H9 (cell line): ENCODE data around the gene DDX49. TPM values are rescaled to one million over a fixed set of nuclear protein-coding genes. Genes with fewer than 3 reads are reported as not detected.

ENCODE experiments used
- DNase-seq: peaks from one replicate; pipeline ENCODE4 v3.0.0-alpha.2; 2017
- H2AFZ ChIP-seq: one replicate; pipeline ENCODE4 v1.6.1; 2013; ENCODE audit warnings: mild to moderate bottlenecking, low read length, control low read depth, moderate library complexity
- H2AK5ac ChIP-seq: 2 replicates; pipeline ENCODE4 v1.6.1; 2013; ENCODE audit warnings: low read length, control low read depth, mixed read lengths; ENCODE audit not compliant: insufficient read length
- H2BK120ac ChIP-seq: one replicate; pipeline ENCODE4 v1.6.1; 2013; ENCODE audit warnings: low read depth, mild to moderate bottlenecking, low read length, control low read depth, inconsistent platforms; ENCODE audit not compliant: poor library complexity, severe bottlenecking
- H2BK12ac ChIP-seq: 2 replicates; pipeline ENCODE4 v1.6.1; 2013; ENCODE audit warnings: low read length, control low read depth, mixed read lengths, low read depth; ENCODE audit not compliant: insufficient read length
- H2BK15ac ChIP-seq: 2 replicates; pipeline ENCODE4 v1.6.1; 2013; ENCODE audit warnings: low read depth, low read length, control low read depth
- H2BK20ac ChIP-seq: one replicate; pipeline ENCODE4 v1.6.1; 2013; ENCODE audit warnings: low read depth, mild to moderate bottlenecking, low read length, control low read depth, inconsistent platforms; ENCODE audit not compliant: poor library complexity, severe bottlenecking
- H2BK5ac ChIP-seq: 2 replicates; pipeline ENCODE4 v1.6.1; 2013; ENCODE audit warnings: low read length, control low read depth, mixed read lengths; ENCODE audit not compliant: insufficient read length
- H3K14ac ChIP-seq: 2 replicates; pipeline ENCODE4 v1.6.1; 2013; ENCODE audit warnings: low read length, control low read depth; ENCODE audit not compliant: insufficient read depth
- H3K18ac ChIP-seq: 2 replicates; pipeline ENCODE4 v1.6.1; 2013; ENCODE audit warnings: low read depth, mild to moderate bottlenecking, mixed read lengths, low read length, control low read depth; ENCODE audit not compliant: insufficient read length
- H3K23ac ChIP-seq: 2 replicates; pipeline ENCODE4 v1.6.1; 2013; ENCODE audit warnings: low read length, control low read depth, mixed read lengths, low read depth; ENCODE audit not compliant: insufficient read length
- H3K23me2 ChIP-seq: 2 replicates; pipeline ENCODE4 v1.6.1; 2013; ENCODE audit warnings: low read depth, mild to moderate bottlenecking, mixed read lengths, low read length, control low read depth; ENCODE audit not compliant: insufficient read length, poor library complexity, severe bottlenecking
- H3K27ac ChIP-seq: 2 replicates; pipeline ENCODE4 v1.5.1; 2013; ENCODE audit warnings: low read length, control low read depth, mixed read lengths, low read depth; ENCODE audit not compliant: insufficient read length
- H3K27me3 ChIP-seq: 2 replicates; pipeline ENCODE4 v1.6.1; 2013; ENCODE audit warnings: low read length, control low read depth, inconsistent platforms; ENCODE audit not compliant: insufficient read depth
- H3K4ac ChIP-seq: 2 replicates; pipeline ENCODE4 v1.6.1; 2013; ENCODE audit warnings: low read depth, mild to moderate bottlenecking, control low read depth, inconsistent platforms, low read length, moderate library complexity
- H3K4me1 ChIP-seq: 2 replicates; pipeline ENCODE4 v1.6.1; 2013; ENCODE audit warnings: low read length, control low read depth, inconsistent platforms; ENCODE audit not compliant: insufficient read depth
- H3K4me2 ChIP-seq: 2 replicates; pipeline ENCODE4 v1.6.1; 2013; ENCODE audit warnings: low read length, control low read depth, mixed read lengths; ENCODE audit not compliant: insufficient read length, insufficient read depth
- H3K56ac ChIP-seq: 2 replicates; pipeline ENCODE4 v1.6.1; 2013; ENCODE audit warnings: low read depth, mild to moderate bottlenecking, mixed read lengths, low read length, control low read depth; ENCODE audit not compliant: insufficient read length
- H3K79me1 ChIP-seq: 2 replicates; pipeline ENCODE4 v1.6.1; 2013; ENCODE audit warnings: low read depth, mild to moderate bottlenecking, moderate library complexity, low read length, control low read depth, inconsistent platforms; ENCODE audit not compliant: insufficient read depth, poor library complexity, severe bottlenecking
- H3K79me2 ChIP-seq: 2 replicates; pipeline ENCODE4 v1.6.1; 2013; ENCODE audit warnings: low read length, control low read depth, inconsistent platforms; ENCODE audit not compliant: insufficient read depth
- H3K9ac ChIP-seq: 2 replicates; pipeline ENCODE4 v1.6.1; 2013; ENCODE audit warnings: low read length, control low read depth, mixed read lengths; ENCODE audit not compliant: insufficient read length; ENCODE audit errors: extremely low read depth
- H3K9me3 ChIP-seq: one replicate; pipeline ENCODE4 v1.6.1; 2013; ENCODE audit warnings: low read depth, low read length, inconsistent platforms; ENCODE audit not compliant: control insufficient read depth
- H3T11ph ChIP-seq: one replicate; pipeline ENCODE4 v1.6.1; 2013; ENCODE audit warnings: mild to moderate bottlenecking, low read length, control low read depth, inconsistent platforms
- H4K20me1 ChIP-seq: one replicate; pipeline ENCODE4 v1.6.1; 2013; ENCODE audit not compliant: control insufficient read depth, insufficient read length, insufficient read depth
- H4K5ac ChIP-seq: 2 replicates; pipeline ENCODE4 v1.6.1; 2013; ENCODE audit warnings: low read depth, mild to moderate bottlenecking, mixed read lengths, low read length, control low read depth; ENCODE audit not compliant: insufficient read length
- H4K8ac ChIP-seq: replicated peaks from 2 replicates; pipeline ENCODE4 v1.6.1; 2013; ENCODE audit warnings: low read length, control low read depth, mixed read lengths, low read depth; ENCODE audit not compliant: insufficient read length
- H4K91ac ChIP-seq: 2 replicates; pipeline ENCODE4 v1.6.1; 2013; ENCODE audit warnings: low read depth, mild to moderate bottlenecking, moderate library complexity, mixed read lengths, low read length, control low read depth; ENCODE audit not compliant: insufficient read length
- H3K27ac Mint-ChIP-seq, 3 experiments: 2 replicates in 2 of 3; 3 replicates in 1 of 3; pipeline ENCODE4 v1.8.0; 2020 to 2021; ENCODE audit warnings: mixed read lengths in 3 of 3, mild to moderate bottlenecking in 1 of 3, moderate library complexity in 1 of 3
- H3K27me3 Mint-ChIP-seq: 2 replicates; pipeline ENCODE4 v1.8.0; 2021; ENCODE audit warnings: low read depth, mild to moderate bottlenecking, moderate library complexity, mixed read lengths
- H3K36me3 Mint-ChIP-seq, 3 experiments: 2 replicates in 2 of 3; 3 replicates in 1 of 3; pipeline ENCODE4 v1.8.0; 2020 to 2021; ENCODE audit warnings: low read depth in 3 of 3, mixed read lengths in 3 of 3; ENCODE audit not compliant: insufficient read depth in 1 of 3
- H3K4me1 Mint-ChIP-seq, 2 experiments: 2 replicates each; pipeline ENCODE4 v1.8.0; 2020; ENCODE audit warnings: mixed read lengths in 2 of 2
- H3K4me3 Mint-ChIP-seq, 2 experiments: 2 replicates in 1 of 2; 3 replicates in 1 of 2; pipeline ENCODE4 v1.8.0; 2020 to 2021; ENCODE audit warnings: mild to moderate bottlenecking in 2 of 2, mixed read lengths in 2 of 2, moderate library complexity in 1 of 2
- H3K9me3 Mint-ChIP-seq, 2 experiments: 2 replicates in 1 of 2; 3 replicates in 1 of 2; pipeline ENCODE4 v1.8.0; 2020; ENCODE audit warnings: mild to moderate bottlenecking in 2 of 2, mixed read lengths in 2 of 2, moderate library complexity in 1 of 2
- CTCF ChIP-seq: fragments of 200-600 bp; sonication (generic); conservative IDR thresholded peaks from 3 replicates; pipeline ENCODE4 v1.8.0; 2021; ENCODE audit warnings: antibody characterized with exemption, mild to moderate bottlenecking
- WGBS: extraction: QIAGEN DNeasy Blood & Tissue Kit; methylation state at CpG from one replicate; pipeline ENCODE4 v1.1.7; 2013; ENCODE audit warnings: missing lambda C conversion rate, low lambda C conversion rate, mixed read lengths; ENCODE audit not compliant: insufficient read length; ENCODE audit errors: extremely low coverage; 5-methylcytosine and 5-hydroxymethylcytosine counted together
- total RNA-seq: library from RNA; stranded (reverse); gene quantifications from 2 replicates; pipeline ENCODE4 v1.2.1, GENCODE V29; 2021

DDX49 gene
- total RNA-seq, 1 experiment from 2014 or later, result 52.3 TPM

DNA sequence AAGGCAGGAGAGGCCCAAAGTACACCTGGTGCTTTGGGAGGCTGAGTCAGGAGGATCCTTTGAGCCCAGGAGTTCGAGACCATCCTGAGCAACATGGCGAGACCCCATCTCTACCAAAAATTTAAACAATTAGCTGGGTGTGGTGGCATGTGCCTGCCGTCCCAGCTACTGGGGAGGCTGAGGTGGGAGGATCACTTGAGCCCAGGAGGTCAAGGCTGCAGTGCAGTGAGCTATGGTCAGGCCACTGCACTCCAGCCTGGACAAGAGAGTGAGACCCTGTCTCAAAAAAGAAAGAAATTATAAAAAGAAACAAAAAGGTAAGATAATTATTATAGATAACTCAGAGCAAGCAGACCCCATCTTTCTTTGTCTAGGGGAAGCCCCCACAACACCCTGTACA is 19.6 kb downstream of the DDX49 start:
- Histone ChIP-seq H2AFZ (no peak overlapping the region), H3K79me1 (no peaks in the 10 kb centered on the region), H4K5ac (no peak overlapping the region), H4K8ac (no peak overlapping the region), H3K56ac (no peak overlapping the region), H2BK5ac (no peak overlapping the region), H3K9ac (no peak overlapping the region), H3K27ac (no peak overlapping the region), H2AK5ac (no peak overlapping the region), H3K9me3 (no peaks in the 10 kb centered on the region), H2BK120ac (no peak overlapping the region), H2BK15ac (no peak overlapping the region), H3K18ac (no peak overlapping the region), H3K4ac (no peak overlapping the region), H2BK12ac (no peak overlapping the region), H2BK20ac (no peak overlapping the region), H3K14ac (no peak overlapping the region), H3K4me1 (no peaks in the 10 kb centered on the region), H3K23me2 (peaks cover 7% of the 10 kb centered on the region), H4K20me1 (no peaks in the 10 kb centered on the region), H3T11ph (no peak overlapping the region), H4K91ac (no peak overlapping the region), H3K23ac (no peak overlapping the region), H3K4me2 (peak overlapping the region; percentile 86), H3K27me3 (no peaks in the 10 kb centered on the region), H3K79me2 (no peaks in the 10 kb centered on the region)
- Mint-ChIP-seq H3K27me3 (peaks cover 33% of the 10 kb centered on the region), H3K27ac (peak overlapping the region in 1 of 3 experiments; percentile 48; a peak in 2 of 7 replicates), H3K4me1 (peaks cover 11 to 29% of the 10 kb centered on the region in 2 experiments), H3K9me3 (no peaks in the 10 kb centered on the region; a peak in 1 of 5 replicates), H3K36me3 (peaks cover 9 to 27% (median 14%) of the 10 kb centered on the region in 3 experiments), H3K4me3 (peak overlapping the region; percentile 76 to 95; a peak in 4 of 5 replicates)
- no peak for DNase-seq
- TF ChIP-seq CTCF, result no peak
- WGBS, result no CpG with 5 or more reads among the region's 3 CpGs
